ENCODE results near the gene HEPH. TPM values are rescaled to one million over a fixed set of nuclear protein-coding genes. Genes with fewer than 3 reads are reported as not detected.

HEPH gene
- total RNA-seq, 2 experiments from 2014 or later = not detected

- POLR2A ChIA-PET = no interaction called here
Observed at GRCh38 chrX:66144258-66144657, 19.8 kb upstream of the HEPH start.

GRCh38 chrX:66149519-66149918, 14.5 kb upstream of the HEPH start:
- no peaks in the 10 kb centered on the region for H3K9me3 ChIP-seq (ENCODE audit: low read length)
- ChIA-PET CTCF (ENCODE audit: unreplicated experiment) (no interaction called here), POLR2A (no interaction called here)
- H3K27ac ChIP-seq (ENCODE audit: low read depth, low read length, poor library complexity, severe bottlenecking) = no peak overlapping the region
- no peaks in the 10 kb centered on the region for H3K36me3 ChIP-seq (ENCODE audit: insufficient read depth, low read length)
- DNase-seq (ENCODE audit: low spot score) = no peak
- no peaks in the 10 kb centered on the region for H3K4me1 ChIP-seq (ENCODE audit: insufficient read depth, low read length, poor library complexity, severe bottlenecking)
- H3K9me2 ChIP-seq (ENCODE audit: insufficient read depth, low read length) = no peaks in the 10 kb centered on the region
- intact Hi-C loops (cut with micrococcal nuclease; ENCODE audit: unreplicated experiment) = no loop called here
- H3K4me3 ChIP-seq (ENCODE audit: low read depth, low read length, poor library complexity, severe bottlenecking) = no peak overlapping the region
- no peak overlapping the region for H3K4me2 ChIP-seq (ENCODE audit: low read length)
- BruUV-seq (replicated peaks) = no TSS peak
- H2AFZ ChIP-seq (ENCODE audit: low read length) = no peak overlapping the region
- H3K79me2 ChIP-seq (ENCODE audit: insufficient read depth, low read depth, low read length) = no peaks in the 10 kb centered on the region
- H4K20me1 ChIP-seq (ENCODE audit: insufficient read depth, low read length) = no peaks in the 10 kb centered on the region
- TF ChIP-seq EZH2phosphoT487 (IDR thresholded peaks at IDR 0.05; ENCODE audit: borderline replicate concordance, low read depth, low read length) = no peak
- TF ChIP-seq CTCF (conservative IDR thresholded peaks at IDR 0.05; ENCODE audit: low read length) = no peak

More at GRCh38 chrX:66144258-66144657, 19.8 kb upstream of the HEPH start:
- TF ChIP-seq CTCF (conservative IDR thresholded peaks at IDR 0.05; ENCODE audit: low read length) (no peak), EZH2phosphoT487 (IDR thresholded peaks at IDR 0.05; ENCODE audit: borderline replicate concordance, low read depth, low read length) (no peak)
- H3K79me2 ChIP-seq (ENCODE audit: insufficient read depth, low read depth, low read length) = no peaks in the 10 kb centered on the region
- H3K4me3 ChIP-seq (ENCODE audit: low read depth, low read length, poor library complexity, severe bottlenecking) = no peak overlapping the region
- H4K20me1 ChIP-seq (ENCODE audit: insufficient read depth, low read length) = no peaks in the 10 kb centered on the region
- no peaks in the 10 kb centered on the region for H3K4me1 ChIP-seq (ENCODE audit: insufficient read depth, low read length, poor library complexity, severe bottlenecking)
- no peaks in the 10 kb centered on the region for H3K9me2 ChIP-seq (ENCODE audit: insufficient read depth, low read length)
- H3K4me2 ChIP-seq (ENCODE audit: low read length) = no peak overlapping the region
- H3K36me3 ChIP-seq (ENCODE audit: insufficient read depth, low read length) = no peaks in the 10 kb centered on the region
- H3K27ac ChIP-seq (ENCODE audit: low read depth, low read length, poor library complexity, severe bottlenecking) = no peak overlapping the region
- DNase-seq (ENCODE audit: low spot score) = no peak
- intact Hi-C loops (cut with micrococcal nuclease; ENCODE audit: unreplicated experiment) = no loop called here
- BruUV-seq (replicated peaks) = no TSS peak
- H2AFZ ChIP-seq (ENCODE audit: low read length) = no peak overlapping the region
- no peaks in the 10 kb centered on the region for H3K9me3 ChIP-seq (ENCODE audit: low read length)
- CTCF ChIA-PET (ENCODE audit: unreplicated experiment) = no interaction called here

GRCh38 chrX:66150163-66150562, 13.9 kb upstream of the HEPH start:
- Histone ChIP-seq H4K20me1 (ENCODE audit: insufficient read depth, low read length) (no peaks in the 10 kb centered on the region), H3K4me1 (ENCODE audit: insufficient read depth, low read length, poor library complexity, severe bottlenecking) (no peaks in the 10 kb centered on the region), H3K79me2 (ENCODE audit: insufficient read depth, low read depth, low read length) (no peaks in the 10 kb centered on the region), H3K9me3 (ENCODE audit: low read length) (no peaks in the 10 kb centered on the region), H2AFZ (ENCODE audit: low read length) (no peak overlapping the region), H3K27ac (ENCODE audit: low read depth, low read length, poor library complexity, severe bottlenecking) (no peak overlapping the region), H3K4me2 (ENCODE audit: low read length) (no peak overlapping the region), H3K4me3 (ENCODE audit: low read depth, low read length, poor library complexity, severe bottlenecking) (no peak overlapping the region), H3K36me3 (ENCODE audit: insufficient read depth, low read length) (no peaks in the 10 kb centered on the region), H3K9me2 (ENCODE audit: insufficient read depth, low read length) (no peaks in the 10 kb centered on the region)
- POLR2A ChIA-PET = no interaction called here
- BruUV-seq (replicated peaks) = no TSS peak
- no peak for DNase-seq (ENCODE audit: low spot score)
- intact Hi-C loops (cut with micrococcal nuclease; ENCODE audit: unreplicated experiment) = no loop called here
- TF ChIP-seq CTCF (conservative IDR thresholded peaks at IDR 0.05; ENCODE audit: low read length) (no peak), EZH2phosphoT487 (IDR thresholded peaks at IDR 0.05; ENCODE audit: borderline replicate concordance, low read depth, low read length) (no peak)
- CTCF ChIA-PET (ENCODE audit: unreplicated experiment) = no interaction called here

Data from OCI-LY7 (cell line).